Lower leg skin (tissue), 3 donors: ENCODE measurements around the gene CCDC40.

Experiments
- POLR2A ChIP-seq, 2 donors: fragments of 450-650 bp; IDR thresholded peaks; one replicate each; pipeline ENCODE4 v1.6.1; 2016 to 2017; ENCODE audit warnings: antibody characterized with exemption in 2 of 2, mild to moderate bottlenecking in 1 of 2, moderate library complexity in 1 of 2
- TF ChIP-seq, protein P1 (sequence below), 3 donors: fragments of 450-650 bp; IDR thresholded peaks; one replicate each; pipeline ENCODE4 v1.5.1; 2016; ENCODE audit warnings: antibody characterized with exemption in 3 of 3, mild to moderate bottlenecking in 3 of 3, moderate library complexity in 2 of 3

DNA sequence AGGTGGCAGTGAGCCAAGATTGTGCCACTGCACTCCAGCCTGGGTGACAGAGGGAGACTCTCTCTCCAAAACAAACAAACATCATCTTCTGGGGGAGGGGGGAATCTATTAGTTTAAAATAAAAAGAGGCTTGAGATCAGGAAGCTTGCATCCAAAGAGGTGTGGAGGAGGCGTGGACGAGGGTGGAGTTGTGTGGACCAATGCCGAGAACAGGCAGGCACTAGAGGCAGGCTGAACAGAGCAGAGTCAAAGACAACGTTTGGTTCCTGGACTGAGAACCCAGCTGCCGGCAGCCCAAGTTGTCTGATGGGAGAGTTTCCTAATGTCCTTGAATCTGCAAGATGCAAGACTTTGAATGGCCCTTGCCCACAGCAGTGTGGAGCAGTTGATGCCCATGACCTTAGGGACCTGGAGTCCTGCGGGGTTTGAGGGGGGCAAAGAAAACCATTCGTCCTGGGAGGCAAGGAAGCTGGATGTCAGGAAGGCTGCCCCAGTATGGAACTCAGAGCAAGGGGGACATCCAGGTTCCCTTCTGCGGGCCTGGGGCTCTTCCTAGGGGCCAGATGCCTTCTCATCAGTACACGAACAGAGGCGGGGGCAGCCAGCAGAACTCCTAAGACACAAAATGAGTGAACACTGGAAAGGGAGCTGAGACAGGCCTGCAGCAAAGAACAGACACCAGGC is 9.9 kb upstream of the CCDC40 start:
- no peak for TF ChIP-seq POLR2A (IDR thresholded peaks at IDR 0.05)
- TF ChIP-seq, protein P1, sequence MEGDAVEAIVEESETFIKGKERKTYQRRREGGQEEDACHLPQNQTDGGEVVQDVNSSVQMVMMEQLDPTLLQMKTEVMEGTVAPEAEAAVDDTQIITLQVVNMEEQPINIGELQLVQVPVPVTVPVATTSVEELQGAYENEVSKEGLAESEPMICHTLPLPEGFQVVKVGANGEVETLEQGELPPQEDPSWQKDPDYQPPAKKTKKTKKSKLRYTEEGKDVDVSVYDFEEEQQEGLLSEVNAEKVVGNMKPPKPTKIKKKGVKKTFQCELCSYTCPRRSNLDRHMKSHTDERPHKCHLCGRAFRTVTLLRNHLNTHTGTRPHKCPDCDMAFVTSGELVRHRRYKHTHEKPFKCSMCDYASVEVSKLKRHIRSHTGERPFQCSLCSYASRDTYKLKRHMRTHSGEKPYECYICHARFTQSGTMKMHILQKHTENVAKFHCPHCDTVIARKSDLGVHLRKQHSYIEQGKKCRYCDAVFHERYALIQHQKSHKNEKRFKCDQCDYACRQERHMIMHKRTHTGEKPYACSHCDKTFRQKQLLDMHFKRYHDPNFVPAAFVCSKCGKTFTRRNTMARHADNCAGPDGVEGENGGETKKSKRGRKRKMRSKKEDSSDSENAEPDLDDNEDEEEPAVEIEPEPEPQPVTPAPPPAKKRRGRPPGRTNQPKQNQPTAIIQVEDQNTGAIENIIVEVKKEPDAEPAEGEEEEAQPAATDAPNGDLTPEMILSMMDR (IDR thresholded peaks at IDR 0.05), result no peak
